AG10803 (cell line): ENCODE measurements around the gene AKAP8L.
"Not testable (repeated sequence)": the region's sequence is repeated elsewhere in the genome, so short reads cannot be mapped to it uniquely, and the experiment has no call there.

Experiments used
- DNase-seq: peaks from one replicate; pipeline ENCODE4 v3.0.0; 2010; ENCODE audit warnings: low read depth
- H3K4me3 ChIP-seq: 2 replicates; pipeline ENCODE4 v1.5.1; 2011; ENCODE audit warnings: mild to moderate bottlenecking, low read length, control low read depth
- CTCF ChIP-seq: conservative IDR thresholded peaks from 2 replicates; pipeline ENCODE4 v1.5.1; 2011; ENCODE audit warnings: mild to moderate bottlenecking, low read length, control low read depth, inconsistent platforms

The AKAP8L gene

GRCh38 chr19:15399234-15399515 is 19.6 kb downstream of the AKAP8L start:
- DNase-seq, result no peak
- H3K4me3 ChIP-seq, result no peak overlapping the region
- no peak for TF ChIP-seq CTCF

- H3K4me3 ChIP-seq, result no peak overlapping the region
- DNase-seq, result no peak
- TF ChIP-seq CTCF, result no peak
Measured at GRCh38 chr19:15398501-15399233, 20.1 kb downstream of the AKAP8L start.

DNA sequence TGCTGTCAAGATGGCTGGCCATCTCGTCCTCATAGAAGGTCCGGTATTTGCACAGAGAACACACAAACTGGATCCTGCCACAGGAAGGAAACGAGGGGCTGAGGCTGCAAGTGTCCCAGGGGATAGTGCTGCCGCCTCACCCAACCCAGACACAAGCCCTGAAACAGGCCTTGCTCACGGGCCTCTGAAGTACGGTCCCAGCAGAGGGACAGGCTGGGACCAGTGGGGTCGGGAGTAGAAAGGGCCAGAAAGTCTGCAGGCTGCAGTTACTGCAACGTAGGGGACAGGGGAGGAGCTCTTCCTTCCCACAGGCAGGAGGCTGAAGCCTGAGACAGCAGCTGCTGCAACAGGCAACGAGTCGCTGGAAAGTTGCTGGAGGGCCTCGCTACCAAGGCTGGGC is 21.0 kb downstream of the AKAP8L start:
- no peak for TF ChIP-seq CTCF
- no peak for DNase-seq
- H3K4me3 ChIP-seq, result no peak overlapping the region

GRCh38 chr19:15397236-15397635 is 21.6 kb downstream of the AKAP8L start:
- DNase-seq, result no peak
- H3K4me3 ChIP-seq, result no peak overlapping the region

GRCh38 chr19:15396436-15396835 is 22.4 kb downstream of the AKAP8L start:
- no peak overlapping the region for H3K4me3 ChIP-seq
- TF ChIP-seq CTCF, result no peak
- DNase-seq, result no peak

More at GRCh38 chr19:15397236-15397635, 21.6 kb downstream of the AKAP8L start:
- no peak for TF ChIP-seq CTCF

DNA sequence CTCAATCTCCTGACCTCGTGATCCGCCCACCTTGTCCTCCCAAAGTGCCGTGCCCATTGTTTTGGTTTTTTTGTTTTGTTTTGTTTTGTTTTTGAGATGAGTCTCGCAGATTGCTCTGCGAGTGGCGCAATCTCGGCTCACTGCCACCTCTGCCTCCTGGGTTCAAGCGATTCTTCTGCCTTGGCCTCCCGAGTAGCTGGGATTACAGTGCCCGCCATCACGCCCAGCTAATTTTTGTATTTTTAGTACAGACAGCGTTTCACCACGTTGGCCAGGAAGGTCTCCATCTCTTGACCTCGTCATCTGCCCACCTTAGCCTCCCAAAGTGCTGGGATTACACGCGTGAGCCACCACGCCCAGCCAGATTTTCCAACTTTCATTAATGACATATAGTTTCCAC is 23.5 kb downstream of the AKAP8L start:
- DNase-seq, H3K4me3 ChIP-seq: not testable (repeated sequence)

DNA sequence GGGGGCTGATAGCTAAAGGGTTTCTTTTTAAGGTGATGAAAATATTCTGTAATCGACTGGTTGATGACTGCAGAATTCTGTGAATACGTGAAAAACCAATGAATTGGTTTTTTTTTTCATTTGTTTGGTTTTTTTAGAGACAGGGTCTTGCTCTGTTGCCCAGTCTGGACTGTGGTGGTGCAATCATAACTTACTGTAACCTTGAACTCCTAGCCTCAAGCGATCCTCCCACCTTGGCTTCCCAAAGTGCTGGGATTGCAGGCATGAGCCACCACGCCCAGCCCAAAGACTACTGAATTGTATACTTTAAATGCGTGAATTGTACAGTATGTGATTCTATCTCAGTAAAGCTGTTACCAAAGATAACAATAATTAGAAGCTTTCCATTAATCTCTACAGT is 24.4 kb downstream of the AKAP8L start:
- H3K4me3 ChIP-seq, result no peak overlapping the region
- no peak for TF ChIP-seq CTCF
- DNase-seq, result no peak

GRCh38 chr19:15393963-15394362 is 24.8 kb downstream of the AKAP8L start:
- TF ChIP-seq CTCF, result no peak
- H3K4me3 ChIP-seq, result no peak overlapping the region
- DNase-seq, result peak; percentile 62
